ENCODE data around the gene CLK3. TPM values are rescaled to one million over a fixed set of nuclear protein-coding genes. Genes with fewer than 3 reads are reported as not detected.
A peak's percentile ranks its signal among the peaks of the same experiment; 100 is the strongest.
"Not testable (repeated sequence)": the region's sequence is repeated elsewhere in the genome, so short reads cannot be mapped to it uniquely, and the experiment has no call there.

Gene CLK3
- total RNA-seq, 1 donor from 2014 or later, result 44.0 TPM

- intact Hi-C loops (cut with DNase I), result no loop called here
- ATAC-seq (ENCODE audit: poor library complexity), result peak; percentile 27
Observed at GRCh38 chr15:74616366-74616939, 817 bp downstream of the CLK3 start.

DNA sequence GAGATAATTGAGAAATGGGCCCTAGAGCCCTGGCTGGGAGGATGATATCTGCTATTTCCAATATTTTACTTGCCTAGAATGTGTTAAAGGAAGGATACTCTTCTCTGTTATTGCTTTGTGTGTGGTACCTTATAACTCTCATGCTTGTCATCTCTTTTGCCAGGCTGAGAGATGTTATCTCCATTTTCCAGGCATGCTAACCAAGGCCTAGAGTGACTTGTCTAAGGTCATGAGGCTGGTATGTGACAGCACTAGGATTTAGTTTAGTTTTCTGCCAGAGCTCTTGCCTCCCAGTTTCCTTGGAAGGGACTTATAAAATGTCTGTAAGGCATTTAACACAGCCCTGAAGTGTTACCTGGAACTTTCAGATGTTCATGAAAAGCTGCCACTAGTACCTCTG lies 1.4 kb downstream of the CLK3 start:
- ATAC-seq (ENCODE audit: poor library complexity) (no peak), DNase-seq (no peak)
- intact Hi-C loops (cut with DNase I), result no loop called here

More at GRCh38 chr15:74616366-74616939, 817 bp downstream of the CLK3 start:
- peak; percentile 89 for DNase-seq

DNA sequence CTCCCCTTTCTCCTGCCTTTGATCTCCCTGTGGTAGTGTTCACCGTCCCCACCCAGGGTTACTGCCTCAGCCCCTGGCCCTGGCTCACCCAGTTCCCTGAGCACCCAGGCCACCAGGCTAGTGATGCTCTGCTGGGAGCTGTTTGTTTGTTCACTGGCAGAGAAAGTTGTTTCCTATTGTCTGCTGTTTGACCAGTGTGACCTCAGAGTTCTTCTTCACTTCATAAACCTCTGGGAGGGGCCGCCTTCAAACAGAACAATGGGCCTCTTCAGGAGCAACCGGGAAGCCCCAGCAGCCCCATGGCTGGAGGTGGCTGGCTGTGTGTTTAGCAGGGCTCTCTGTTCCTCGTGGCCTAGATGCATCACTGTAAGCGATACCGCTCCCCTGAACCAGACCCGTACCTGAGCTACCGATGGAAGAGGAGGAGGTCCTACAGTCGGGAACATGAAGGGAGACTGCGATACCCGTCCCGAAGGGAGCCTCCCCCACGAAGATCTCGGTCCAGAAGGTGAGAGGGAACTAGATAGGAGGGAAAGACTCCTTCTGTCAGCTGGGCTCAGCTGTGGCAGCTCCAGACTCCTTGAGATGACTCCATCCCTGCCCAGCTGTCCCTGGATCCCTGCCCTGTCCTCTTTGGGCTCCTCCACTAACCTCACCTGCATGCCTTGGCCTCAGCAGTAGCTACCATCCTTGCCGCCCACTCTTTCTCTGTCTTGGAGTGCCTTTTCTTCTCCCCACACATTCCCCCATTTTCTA lies 3.4 kb downstream of the CLK3 start:
- DNase-seq (no peak), ATAC-seq (ENCODE audit: poor library complexity) (no peak)
- intact Hi-C loops (cut with DNase I), result no loop called here

DNA sequence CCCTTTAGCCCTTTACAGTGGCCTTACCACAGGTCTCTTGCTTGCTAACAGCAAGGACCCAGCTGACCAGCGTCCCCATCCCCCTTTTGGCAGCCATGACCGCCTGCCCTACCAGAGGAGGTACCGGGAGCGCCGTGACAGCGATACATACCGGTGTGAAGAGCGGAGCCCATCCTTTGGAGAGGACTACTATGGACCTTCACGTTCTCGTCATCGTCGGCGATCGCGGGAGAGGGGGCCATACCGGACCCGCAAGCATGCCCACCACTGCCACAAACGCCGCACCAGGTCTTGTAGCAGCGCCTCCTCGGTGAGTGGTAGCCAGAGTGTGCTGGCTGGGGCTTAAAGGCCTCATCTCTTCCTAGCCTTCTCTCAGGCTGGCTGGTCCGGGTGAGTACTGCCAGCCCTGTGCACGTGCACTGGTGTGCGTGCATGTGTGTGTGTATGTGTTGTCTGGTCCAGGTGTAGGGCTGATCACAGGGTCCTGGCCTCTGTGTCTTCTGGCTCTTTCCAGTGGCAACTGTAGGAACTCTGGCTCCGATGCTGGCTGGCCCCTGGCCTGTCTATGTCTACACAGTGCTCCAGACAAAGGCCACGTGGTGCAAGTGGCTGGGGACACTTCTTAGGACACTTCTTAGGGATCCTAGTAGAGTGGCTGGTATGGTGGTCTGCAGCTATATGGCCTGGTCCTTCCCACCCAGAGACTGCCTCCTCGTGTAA lies 4.4 kb downstream of the CLK3 start:
- intact Hi-C loops (cut with DNase I), result no loop called here
- ATAC-seq (ENCODE audit: poor library complexity), result no peak
- DNase-seq, result no peak

DNA sequence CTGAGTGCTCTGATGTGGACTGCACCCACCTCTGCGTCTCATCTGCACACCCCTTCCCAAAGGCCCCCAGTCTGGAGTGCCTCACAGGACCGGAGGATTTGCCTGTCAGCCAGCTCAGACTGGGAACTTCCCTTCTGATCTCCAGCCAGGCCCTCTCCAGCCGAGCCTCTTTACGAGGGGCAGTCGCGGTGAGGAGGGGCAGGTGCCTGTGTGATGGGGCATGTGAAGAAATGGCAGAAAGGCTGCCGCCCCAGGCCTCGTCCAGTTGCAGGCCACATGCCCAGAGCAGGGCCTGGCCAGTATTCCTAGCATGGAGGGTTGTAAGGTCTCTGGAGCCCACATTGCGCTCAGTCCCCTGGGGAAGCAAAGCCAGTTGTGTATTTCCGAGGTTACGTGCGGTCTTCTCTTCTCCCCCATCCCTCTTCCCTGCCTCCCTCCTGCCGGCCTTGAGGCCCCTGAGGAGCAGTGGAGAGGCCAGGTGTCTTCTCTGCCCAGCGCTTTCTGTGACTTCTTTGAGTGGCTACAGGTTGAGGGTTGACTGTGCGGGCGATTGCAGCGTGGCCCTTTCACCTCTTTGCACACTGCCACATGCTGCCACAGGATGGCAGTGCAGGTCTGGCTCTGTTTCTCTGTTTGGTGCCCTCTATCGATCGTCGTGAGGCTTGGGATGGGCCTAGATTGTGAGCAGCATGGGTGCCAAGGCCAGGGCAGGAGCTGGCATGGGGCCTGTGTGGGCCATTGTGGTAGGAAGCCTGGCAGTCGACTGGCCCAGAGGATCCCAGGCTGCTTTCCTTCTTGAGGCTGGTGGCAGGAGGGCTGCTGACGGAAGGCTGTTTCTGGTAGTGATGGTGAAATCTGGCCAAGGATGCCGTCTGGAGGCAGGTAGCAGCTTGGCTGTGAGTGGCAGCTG lies 5.3 kb downstream of the CLK3 start:
- intact Hi-C loops (cut with DNase I), result no loop called here
- peak; percentile 76 for DNase-seq
- ATAC-seq (ENCODE audit: poor library complexity), result peak; percentile 49

GRCh38 chr15:74621546-74621920 lies 5.9 kb downstream of the CLK3 start:
- no peak for ATAC-seq (ENCODE audit: poor library complexity)

GRCh38 chr15:74621936-74622335 lies 6.3 kb downstream of the CLK3 start:
- intact Hi-C loops (cut with DNase I), result no loop called here
- no peak for ATAC-seq (ENCODE audit: poor library complexity)
- DNase-seq, result no peak

More at GRCh38 chr15:74621546-74621920, 5.9 kb downstream of the CLK3 start:
- no peak for DNase-seq
- intact Hi-C loops (cut with DNase I), result no loop called here

DNA sequence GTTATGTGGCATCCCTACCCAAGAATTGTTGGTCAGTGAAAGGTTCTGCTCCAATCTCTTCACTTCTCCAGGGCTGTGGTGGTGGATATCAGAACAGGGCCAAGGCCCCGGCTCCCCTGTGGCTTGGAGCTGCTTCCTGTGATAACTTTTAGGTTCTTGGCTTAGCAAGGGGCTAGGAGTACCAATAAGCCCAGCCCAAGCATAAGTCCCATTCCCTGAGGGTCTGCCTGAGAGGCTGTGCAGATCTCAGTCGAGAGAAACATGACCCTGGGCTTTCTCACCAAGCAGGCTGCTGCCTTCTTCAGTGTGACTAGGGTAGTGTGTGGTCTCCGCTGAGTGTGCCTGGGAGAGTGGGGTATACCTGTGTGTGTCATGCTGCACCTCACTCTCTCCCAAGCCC lies 7.1 kb downstream of the CLK3 start:
- intact Hi-C loops (cut with DNase I), result no loop called here
- ATAC-seq (ENCODE audit: poor library complexity) (no peak), DNase-seq (no peak)

DNA sequence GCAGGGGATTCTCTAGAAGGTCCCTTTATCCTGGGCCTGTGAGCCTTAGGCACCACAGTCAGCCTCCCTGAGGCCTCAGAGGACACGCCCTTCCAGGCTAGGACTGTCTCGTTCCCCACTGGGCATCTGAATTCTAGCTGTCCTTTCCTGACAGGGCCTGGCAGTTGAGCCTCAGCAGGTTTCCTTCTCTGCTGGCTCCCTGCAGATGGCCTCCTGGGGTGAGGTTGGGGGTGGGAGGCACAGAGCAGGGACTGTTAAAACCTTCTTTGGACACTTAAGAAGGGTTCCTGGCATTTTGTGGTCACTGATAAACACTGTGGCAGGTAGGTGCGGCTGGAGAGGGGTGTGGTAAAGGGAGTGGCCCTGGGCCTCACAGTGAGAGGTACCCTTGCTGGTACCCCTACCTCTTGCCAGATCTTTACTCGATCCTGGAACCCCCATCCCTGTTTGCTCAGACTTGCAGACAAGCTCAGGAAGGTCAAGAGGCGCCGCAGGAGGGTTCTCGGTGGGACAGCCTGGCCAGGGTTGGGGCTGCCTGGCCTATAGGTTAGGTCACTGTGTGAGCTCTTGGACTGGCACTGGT lies 8.5 kb downstream of the CLK3 start:
- intact Hi-C loops (cut with DNase I), result no loop called here

DNA sequence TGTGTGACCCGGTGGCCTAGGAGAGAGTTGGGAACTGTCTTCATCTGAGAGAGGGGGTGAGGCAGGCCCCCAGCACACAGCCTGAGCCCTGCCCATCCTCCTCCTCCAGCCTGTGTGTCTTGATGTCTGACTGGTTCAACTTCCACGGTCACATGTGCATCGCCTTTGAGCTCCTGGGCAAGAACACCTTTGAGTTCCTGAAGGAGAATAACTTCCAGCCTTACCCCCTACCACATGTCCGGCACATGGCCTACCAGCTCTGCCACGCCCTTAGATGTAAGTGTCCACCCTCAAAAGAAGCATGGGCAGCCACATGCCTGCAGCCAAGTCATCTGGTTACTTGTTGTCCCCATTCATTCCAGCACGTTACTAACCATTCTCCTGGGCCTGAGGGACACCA lies 10.1 kb downstream of the CLK3 start:
- ATAC-seq (ENCODE audit: poor library complexity) (no peak), DNase-seq (no peak)
- intact Hi-C loops (cut with DNase I), result no loop called here

More for the DNA sequence above, 8.5 kb downstream of the CLK3 start:
- ATAC-seq (ENCODE audit: poor library complexity), result no peak
- DNase-seq, result no peak

GRCh38 chr15:74626336-74626735 lies 10.7 kb downstream of the CLK3 start:
- intact Hi-C loops (cut with DNase I), result no loop called here
- no peak for DNase-seq
- no peak for ATAC-seq (ENCODE audit: poor library complexity)

DNA sequence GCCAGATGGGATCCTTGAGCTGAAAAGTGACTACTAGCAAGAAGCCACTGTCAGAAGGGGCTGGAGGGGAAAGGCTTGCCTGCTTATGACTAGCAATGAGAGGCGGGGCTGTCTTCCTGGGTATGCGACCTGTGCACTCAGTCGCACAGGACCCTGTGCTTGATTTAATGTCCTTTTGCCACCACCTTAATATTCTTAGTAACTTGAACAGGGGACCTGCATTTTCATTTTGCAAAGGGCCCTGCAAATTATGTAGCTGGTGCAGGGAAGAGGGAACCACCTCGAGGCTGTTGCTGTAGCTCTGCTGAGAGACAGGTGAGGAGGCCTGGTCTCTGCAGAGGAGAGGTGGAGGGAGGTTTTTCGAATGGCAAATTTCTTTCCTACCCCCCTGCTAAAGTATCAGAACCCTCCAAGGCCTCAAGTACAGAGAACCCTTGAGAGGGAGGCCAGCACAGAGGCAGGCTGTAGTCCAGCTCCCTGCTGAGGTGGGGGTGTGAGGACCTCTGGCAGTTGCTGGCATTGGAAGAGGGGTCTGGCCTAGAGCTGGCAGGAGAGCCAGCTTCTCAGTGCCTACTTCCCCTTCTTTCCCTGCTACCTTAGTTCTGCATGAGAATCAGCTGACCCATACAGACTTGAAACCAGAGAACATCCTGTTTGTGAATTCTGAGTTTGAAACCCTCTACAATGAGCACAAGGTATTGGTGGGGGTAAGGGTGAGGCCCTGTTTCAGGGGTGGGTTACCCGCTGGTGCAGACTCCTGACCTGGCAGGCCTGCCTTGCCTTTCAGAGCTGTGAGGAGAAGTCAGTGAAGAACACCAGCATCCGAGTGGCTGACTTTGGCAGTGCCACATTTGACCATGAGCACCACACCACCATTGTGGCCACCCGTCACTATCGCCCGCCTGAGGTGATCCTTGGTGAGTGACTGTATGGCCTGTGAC lies 11.4 kb downstream of the CLK3 start:
- ATAC-seq (ENCODE audit: poor library complexity), result no peak
- no peak for DNase-seq
- intact Hi-C loops (cut with DNase I), result no loop called here

- no peak for DNase-seq
- intact Hi-C loops (cut with DNase I), result no loop called here
- ATAC-seq (ENCODE audit: poor library complexity), result no peak
Observed at GRCh38 chr15:74627766-74628165, 12.1 kb downstream of the CLK3 start.

GRCh38 chr15:74628199-74628598 lies 12.6 kb downstream of the CLK3 start:
- no peak for DNase-seq
- intact Hi-C loops (cut with DNase I), result no loop called here
- ATAC-seq (ENCODE audit: poor library complexity), result no peak

GRCh38 chr15:74628949-74629348 lies 13.3 kb downstream of the CLK3 start:
- DNase-seq (no peak), ATAC-seq (ENCODE audit: poor library complexity) (no peak)
- intact Hi-C loops (cut with DNase I), result no loop called here

GRCh38 chr15:74629696-74630095 lies 14.1 kb downstream of the CLK3 start:
- intact Hi-C loops (cut with DNase I), result loop anchor here (5.0 to 10.0 kb wide), 2 partner anchors 252 to 325 kb away; partner anchors contain the start of gene RPP25
- not testable (repeated sequence) for DNase-seq; ATAC-seq (ENCODE audit: poor library complexity)

DNA sequence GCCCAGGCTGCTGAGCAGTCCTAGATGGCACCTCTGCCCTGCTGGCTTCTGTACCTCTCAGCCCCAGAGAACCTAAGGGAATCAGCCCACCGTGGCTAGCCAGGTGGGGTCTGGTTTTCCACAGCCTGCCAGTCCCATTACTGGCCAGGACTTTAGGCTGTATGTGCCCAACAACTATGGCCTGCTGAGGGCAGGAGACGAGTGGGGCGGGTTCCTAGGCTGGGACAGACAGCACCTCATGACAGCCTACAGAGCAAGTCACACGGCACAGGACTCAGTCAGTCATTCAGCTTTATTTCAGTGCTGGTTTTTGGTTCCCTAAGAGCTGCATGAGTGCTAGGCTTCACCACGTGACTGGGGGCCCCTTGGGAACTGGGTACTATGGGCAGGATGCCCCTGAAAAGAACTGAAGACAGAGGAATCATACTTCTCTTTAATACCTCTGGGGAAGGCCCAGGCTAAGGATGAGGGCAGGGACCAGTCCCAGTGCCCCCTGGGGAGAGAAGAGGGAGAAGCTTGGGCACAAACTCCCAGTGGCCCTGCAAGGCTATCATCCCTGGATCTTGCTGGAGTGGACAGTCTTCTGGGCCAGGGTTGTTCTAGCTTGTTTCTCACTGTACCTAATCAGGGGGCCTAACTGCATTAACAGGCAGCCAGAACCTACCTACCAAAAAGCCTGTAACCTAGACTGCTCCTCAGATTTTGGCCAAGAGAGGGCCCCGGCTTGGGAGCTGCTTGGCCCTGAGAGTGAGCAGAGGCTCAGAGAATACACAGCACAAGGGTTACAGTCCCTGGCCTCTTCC lies 14.8 kb downstream of the CLK3 start:
- ATAC-seq (ENCODE audit: poor library complexity), result no peak
- intact Hi-C loops (cut with DNase I), result loop anchor here (5.0 to 10.0 kb wide), 2 partner anchors 253 to 324 kb away; partner anchors contain the start of gene RPP25
- no peak for DNase-seq

Data from Right ventricle myocardium superior (tissue), 1 donor.